HG03520 (cell line): ENCODE data around the gene MAP3K20.
"Not testable (repeated sequence)": the region's sequence is repeated elsewhere in the genome, so short reads cannot be mapped to it uniquely, and the experiment has no call there.

Source experiments
- ATAC-seq: cut with Tn5 transposase; IDR thresholded peaks from one replicate; pipeline ENCODE4 v1.9.1; 2021; ENCODE audit warnings: mild to moderate bottlenecking, moderate library complexity; ENCODE audit not compliant: unreplicated experiment

MAP3K20 gene

DNA sequence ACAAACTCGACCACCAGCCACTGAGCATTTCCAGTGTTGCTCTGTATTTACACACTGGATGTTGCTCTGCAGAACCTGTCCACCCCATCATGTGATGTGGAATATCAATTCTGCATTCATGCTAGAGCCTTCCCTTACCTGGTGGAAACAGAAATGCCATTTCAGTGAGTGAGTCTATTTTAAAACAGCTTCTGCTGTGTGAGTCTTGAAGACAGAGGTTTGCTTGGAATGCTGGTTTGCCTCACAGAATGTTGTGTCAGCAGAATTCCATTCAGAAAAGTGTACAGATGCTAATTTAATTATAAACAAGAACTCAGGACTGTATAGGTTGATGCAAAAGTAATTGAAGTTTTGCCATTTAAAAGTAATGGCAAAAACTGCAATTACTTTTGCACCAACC, 118.3 kb downstream of the MAP3K20 start:
- ATAC-seq, result no peak

DNA sequence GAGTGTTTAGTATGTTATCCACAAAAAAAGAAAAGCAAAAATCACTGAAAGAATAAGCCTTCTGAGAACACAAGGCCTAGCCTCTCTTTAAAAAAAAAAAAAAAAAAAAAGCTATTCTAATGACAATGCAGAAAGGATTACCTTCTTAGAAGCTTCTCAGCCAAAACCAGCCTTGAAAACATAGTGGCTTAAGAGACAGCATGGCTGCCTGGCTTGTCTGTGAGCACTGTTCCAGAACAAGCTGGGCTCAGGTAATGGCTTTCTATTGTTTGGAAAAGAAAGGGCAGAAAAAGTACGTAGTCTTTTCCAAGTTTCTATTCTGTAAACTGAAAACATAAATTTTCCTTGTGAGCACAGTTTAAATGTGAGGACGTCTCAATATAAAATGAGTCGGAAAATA, 119.5 kb downstream of the MAP3K20 start:
- no peak for ATAC-seq

- ATAC-seq, result no peak
Measured at GRCh38 chr2:173196080-173196479, 120.4 kb downstream of the MAP3K20 start.

GRCh38 chr2:173196638-173197037, 121.0 kb downstream of the MAP3K20 start:
- no peak for ATAC-seq

DNA sequence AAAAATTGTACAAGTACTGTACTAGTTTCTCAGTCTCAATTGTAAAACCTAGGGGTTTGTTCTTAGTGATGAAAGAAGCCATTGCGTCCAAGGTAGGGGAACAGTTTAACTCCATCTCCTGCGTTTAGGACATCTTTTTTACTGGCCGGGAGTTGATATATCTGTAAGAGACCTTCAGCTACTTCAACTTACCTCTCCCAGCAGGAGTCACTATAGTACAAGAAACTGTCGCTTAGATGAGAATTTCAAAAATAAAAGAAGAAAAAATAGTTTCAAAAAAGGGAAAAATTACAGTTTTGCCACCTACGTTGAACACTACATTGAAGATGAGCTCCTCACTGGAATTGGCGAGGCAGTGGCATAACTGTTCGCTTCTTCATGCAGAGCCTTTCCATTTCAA, 122.7 kb downstream of the MAP3K20 start:
- ATAC-seq, result no peak

GRCh38 chr2:173199294-173199693, 123.6 kb downstream of the MAP3K20 start:
- no peak for ATAC-seq

DNA sequence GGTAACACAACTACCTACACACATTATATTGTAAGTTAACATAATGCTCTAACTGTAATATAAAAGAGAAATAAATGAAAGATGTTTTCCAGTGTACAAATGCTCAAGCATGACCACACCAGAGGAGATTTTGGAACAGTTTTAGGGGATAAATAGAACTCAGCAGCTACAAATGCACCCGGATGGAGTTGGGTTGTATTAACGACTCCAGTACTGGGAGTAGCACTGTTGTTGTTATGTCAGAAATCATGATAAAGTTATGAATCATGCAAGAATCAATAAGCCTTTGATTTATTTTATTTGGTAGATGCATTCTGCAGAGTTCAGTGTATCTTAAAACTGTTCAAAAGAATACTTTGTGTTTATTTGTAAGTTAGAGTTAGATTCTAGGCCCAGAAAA, 126.9 kb downstream of the MAP3K20 start:
- no peak for ATAC-seq

DNA sequence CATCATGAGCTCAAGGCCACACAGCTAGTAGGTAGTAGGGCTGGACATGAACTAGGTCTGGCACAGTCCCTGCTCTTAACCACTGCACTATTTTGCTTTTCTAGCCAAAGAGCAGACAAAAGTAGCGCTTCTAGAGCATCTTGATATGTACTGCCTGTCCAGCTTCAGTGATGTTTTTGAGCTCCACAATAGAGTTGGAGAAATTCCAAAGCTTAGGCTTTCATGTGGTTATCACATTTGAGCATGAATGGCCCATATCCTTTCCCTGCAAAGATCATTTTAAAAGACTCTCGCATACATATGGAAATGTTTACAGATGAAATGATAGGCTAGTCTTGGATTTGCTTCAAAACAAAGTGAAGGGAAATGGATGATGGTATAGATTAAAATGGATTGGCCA, 128.7 kb downstream of the MAP3K20 start:
- ATAC-seq, result no peak

DNA sequence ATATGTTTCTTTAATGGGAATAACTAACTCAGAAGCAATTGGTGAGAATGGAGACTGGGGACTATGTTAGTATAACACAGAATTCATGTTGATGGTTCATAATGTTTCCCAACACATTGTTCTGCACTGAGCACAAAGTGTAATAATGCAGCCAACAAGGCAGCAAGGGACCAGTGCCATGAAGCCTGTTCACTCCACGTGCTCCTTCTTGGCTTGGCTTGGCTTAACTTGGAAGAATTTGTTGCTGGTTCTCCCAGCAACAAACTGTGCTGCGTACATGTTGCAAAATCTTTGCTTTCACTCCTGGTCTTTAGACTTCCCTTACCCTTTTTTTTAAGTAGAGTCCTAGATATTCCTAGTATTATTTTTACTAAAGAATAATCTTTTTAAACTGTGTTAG, 129.7 kb downstream of the MAP3K20 start:
- ATAC-seq, result no peak

DNA sequence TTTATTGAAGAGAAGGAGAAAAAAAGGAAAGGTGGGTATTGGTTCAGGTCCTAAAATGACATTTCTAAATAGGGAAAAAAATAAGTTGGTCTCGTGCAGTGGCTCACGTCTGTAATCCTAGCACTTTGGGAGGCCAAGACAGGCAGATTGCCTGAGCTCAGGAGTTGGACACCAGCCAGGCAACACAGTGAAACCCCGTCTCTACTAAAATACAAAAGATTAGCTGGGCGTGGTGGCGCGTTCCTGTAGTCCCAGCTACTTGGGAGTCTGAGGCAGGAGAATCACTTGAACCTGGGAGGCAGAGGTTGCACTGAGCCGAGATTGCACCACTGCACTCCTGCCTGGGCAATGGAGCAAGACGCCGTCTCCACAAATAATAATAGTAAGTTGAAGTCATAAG, 131.5 kb downstream of the MAP3K20 start:
- not testable (repeated sequence) for ATAC-seq

DNA sequence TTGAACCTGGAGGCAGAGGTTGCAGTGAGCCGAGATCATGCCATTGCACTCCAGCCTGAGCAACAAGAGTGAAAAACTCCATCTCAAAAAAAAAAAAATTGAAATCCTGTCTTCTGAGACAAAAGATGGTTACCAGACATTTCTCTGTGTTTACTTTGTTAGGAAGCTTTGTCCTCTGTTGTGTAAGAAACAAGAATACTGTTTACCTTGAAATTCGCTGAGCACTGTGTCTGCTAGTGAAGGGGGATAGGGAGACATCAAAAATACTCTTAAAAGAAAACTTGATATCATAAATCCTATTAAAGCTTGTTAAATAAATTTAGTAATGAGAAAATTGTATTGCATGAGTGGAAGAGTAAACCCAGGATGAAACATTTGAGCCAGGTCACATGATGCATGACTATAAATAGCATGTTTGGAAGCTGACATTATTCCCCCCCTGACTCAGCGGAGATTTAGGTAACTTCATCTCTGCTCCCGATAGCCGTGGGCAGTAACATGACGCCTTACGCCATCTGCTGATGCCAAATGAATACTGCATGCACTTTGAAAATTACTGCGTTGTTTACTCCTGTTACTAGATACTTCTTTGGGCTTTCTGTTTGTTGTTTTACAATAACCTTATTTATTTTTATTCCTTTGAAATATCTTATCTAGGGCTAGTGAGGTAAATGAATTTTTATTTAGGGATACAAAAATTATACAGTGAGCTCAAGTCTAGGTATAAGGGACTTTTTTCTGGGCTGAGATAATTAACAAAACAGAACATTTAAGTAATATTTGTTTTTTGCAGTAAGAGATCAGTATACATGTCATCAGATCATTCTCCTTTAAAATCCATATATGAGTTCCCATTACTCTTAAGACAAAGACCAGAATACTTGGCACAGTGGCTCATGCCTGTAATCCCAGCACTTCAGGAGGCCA, 134.9 kb downstream of the MAP3K20 start:
- ATAC-seq, result peak; percentile 55

DNA sequence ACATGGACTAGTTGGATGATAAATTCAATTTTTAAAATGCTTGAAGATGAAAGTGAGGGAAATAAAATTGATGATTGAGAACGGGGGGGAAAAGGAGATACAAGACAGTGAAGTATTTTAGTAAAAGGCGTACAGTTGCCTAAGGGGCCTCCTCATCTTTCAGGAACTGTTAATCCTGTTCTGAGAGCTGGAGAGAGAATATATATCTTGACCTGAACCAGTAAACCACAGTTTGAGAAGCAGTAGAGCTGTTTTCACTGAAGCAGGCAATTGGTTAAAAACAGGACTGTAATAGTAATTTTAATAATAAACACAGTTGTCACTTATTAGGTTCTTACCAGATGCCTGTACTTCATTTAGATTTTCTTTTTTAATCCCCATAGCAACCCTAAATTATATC, 137.5 kb downstream of the MAP3K20 start:
- ATAC-seq, result no peak

GRCh38 chr2:173214213-173214612, 138.6 kb downstream of the MAP3K20 start:
- no peak for ATAC-seq

- ATAC-seq, result no peak
Measured at GRCh38 chr2:173215316-173215715, 139.7 kb downstream of the MAP3K20 start.

DNA sequence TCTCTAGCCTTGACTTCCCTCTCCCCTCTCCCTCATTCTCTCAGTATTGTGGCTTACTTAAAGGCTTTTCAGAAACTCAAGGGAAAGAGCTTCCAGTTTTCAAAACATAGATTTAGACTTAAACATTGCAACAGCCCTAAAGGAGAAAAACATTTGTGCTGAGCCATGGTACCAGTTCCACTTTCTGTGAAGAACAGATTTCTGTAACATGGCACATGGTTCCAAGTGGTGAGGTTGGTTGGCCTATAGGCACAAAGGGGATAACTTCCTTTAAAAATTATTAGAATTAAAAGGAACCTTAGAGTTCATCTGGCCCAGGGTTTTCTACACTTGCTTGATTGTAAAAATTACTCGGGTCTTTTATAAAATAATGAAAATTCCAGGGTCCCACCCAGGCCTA, 140.4 kb downstream of the MAP3K20 start:
- no peak for ATAC-seq

GRCh38 chr2:173216668-173217067, 141.0 kb downstream of the MAP3K20 start:
- no peak for ATAC-seq

- no peak for ATAC-seq
Measured at GRCh38 chr2:173217116-173217840, 141.6 kb downstream of the MAP3K20 start.

GRCh38 chr2:173218326-173219056, 142.8 kb downstream of the MAP3K20 start:
- ATAC-seq, result no peak

DNA sequence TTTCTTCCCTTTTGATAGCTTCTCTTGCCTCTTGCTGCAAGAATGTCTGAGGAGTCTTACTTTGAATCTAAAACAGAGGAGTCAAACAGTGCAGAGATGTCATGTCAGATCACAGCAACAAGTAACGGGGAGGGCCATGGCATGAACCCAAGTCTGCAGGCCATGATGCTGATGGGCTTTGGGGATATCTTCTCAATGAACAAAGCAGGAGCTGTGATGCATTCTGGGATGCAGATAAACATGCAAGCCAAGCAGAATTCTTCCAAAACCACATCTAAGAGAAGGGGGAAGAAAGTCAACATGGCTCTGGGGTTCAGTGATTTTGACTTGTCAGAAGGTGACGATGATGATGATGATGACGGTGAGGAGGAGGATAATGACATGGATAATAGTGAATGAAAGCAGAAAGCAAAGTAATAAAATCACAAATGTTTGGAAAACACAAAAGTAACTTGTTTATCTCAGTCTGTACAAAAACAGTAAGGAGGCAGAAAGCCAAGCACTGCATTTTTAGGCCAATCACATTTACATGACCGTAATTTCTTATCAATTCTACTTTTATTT, 145.6 kb downstream of the MAP3K20 start:
- ATAC-seq, result no peak

DNA sequence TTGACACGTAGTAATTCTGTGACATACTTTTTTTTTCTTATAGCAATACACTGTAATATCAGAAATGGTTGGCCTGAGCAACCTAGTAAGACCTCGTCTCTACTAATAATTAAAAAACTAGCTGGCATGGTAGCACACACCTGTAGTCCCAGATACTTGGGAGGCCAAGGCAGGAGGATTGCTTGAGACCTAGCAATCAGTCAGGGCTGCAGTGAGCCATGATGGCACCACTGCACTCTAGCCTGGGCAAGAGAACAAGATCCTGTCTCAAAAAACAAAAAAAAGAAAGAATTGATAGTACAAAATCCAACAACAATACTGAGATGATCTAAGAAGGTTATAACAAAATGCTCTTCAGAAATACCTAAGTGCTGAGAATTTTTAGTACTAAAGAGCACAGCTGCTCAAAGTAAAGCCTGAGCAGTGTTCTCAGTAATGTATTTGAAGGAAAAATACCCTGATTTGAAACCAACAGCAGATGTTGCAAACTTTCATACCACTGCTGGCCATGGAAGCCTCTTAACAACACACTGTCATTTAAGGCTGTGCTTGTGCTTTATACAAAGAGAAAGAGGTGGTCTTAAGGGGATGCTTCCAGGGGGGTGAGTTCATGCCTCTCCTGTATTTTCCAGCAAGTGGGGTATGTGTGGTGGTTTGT, 146.4 kb downstream of the MAP3K20 start:
- ATAC-seq, result no peak

DNA sequence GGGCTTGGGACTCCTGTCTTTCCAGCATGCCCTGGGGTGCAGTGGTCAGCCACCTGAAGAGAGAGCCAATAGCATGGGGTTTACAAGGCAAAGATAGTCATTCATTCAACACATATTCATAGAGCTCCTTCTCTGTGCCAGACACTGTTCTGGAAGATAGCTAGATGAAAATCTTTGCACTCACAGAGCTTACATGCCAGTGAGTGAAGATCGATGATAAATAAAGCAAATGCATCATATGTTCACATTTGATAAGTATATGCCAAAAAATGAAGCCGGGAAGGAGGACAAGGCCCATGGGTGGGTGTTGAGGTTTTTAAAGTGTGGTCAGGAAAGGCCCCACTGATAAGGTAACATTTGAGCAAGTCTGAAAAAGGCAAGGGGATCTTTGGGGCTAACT, 148.2 kb downstream of the MAP3K20 start:
- no peak for ATAC-seq
